HG02678 (cell line): ENCODE data around the gene NUP210L.
A peak's percentile ranks its signal among the peaks of the same experiment; 100 is the strongest.

Experiments used
- ATAC-seq: cut with Tn5 transposase; IDR thresholded peaks from one replicate; pipeline ENCODE4 v1.9.1; 2021; ENCODE audit warnings: mild to moderate bottlenecking, moderate library complexity; ENCODE audit not compliant: unreplicated experiment

NUP210L gene

GRCh38 chr1:153968000-153968363, 186.9 kb downstream of the NUP210L start:
- ATAC-seq = no peak

- ATAC-seq = peak; percentile 74
Observed at GRCh38 chr1:153967107-153967999, 187.5 kb downstream of the NUP210L start, which contains the start of gene CREB3L4. CREB3L4 (plus strand) TSS chr1:153967902; CDS start chr1:153968526, 624 bp downstream.

- ATAC-seq = no peak
Observed at GRCh38 chr1:153963850-153964331, 191.0 kb downstream of the NUP210L start.

GRCh38 chr1:153963030-153963849, 191.6 kb downstream of the NUP210L start, which contains the start of gene SLC39A1:
SLC39A1 (minus strand) TSS chr1:153963537; CDS start chr1:153962715, 822 bp downstream.
- ATAC-seq = peak; percentile 52

GRCh38 chr1:153962088-153963029, 192.5 kb downstream of the NUP210L start:
- no peak for ATAC-seq

- ATAC-seq = no peak
Observed at GRCh38 chr1:153961421-153961820, 193.5 kb downstream of the NUP210L start.

- no peak for ATAC-seq
Observed at GRCh38 chr1:153960206-153960605, 194.7 kb downstream of the NUP210L start.

GRCh38 chr1:153959454-153959853, 195.4 kb downstream of the NUP210L start:
- ATAC-seq = no peak

GRCh38 chr1:153958961-153959260, 196.0 kb downstream of the NUP210L start:
- no peak for ATAC-seq

GRCh38 chr1:153958111-153958960, 196.5 kb downstream of the NUP210L start, which contains the start of gene CRTC2:
CRTC2 (minus strand) TSS chr1:153958612; CDS start chr1:153958497, 115 bp downstream.
- ATAC-seq = peak; percentile 80

- ATAC-seq = peak; percentile 12
Observed at GRCh38 chr1:153957744-153958110, 197.1 kb downstream of the NUP210L start.

- no peak for ATAC-seq
Observed at GRCh38 chr1:153956997-153957715, 197.7 kb downstream of the NUP210L start.

- ATAC-seq = no peak
Observed at GRCh38 chr1:153954826-153955225, 200.0 kb downstream of the NUP210L start.

- no peak for ATAC-seq
Observed at GRCh38 chr1:153953859-153954365, 201.0 kb downstream of the NUP210L start.

GRCh38 chr1:153951801-153952200, 203.1 kb downstream of the NUP210L start:
- no peak for ATAC-seq

- ATAC-seq = no peak
Observed at GRCh38 chr1:153951183-153951582, 203.7 kb downstream of the NUP210L start.

GRCh38 chr1:153946622-153947241, 208.1 kb downstream of the NUP210L start, which contains the start of gene DENND4B:
DENND4B (minus strand) TSS chr1:153946718; CDS start chr1:153944374, 2,344 bp downstream.
- ATAC-seq = peak; percentile 75
